HCT116 (cell line): Measurements from ENCODE around the gene SYTL4.

Source experiments
- JUND ChIP-seq: IDR thresholded peaks from 2 replicates; pipeline ENCODE4 v1.6.1; 2012
- POLR2AphosphoS5 ChIP-seq: IDR thresholded peaks from 2 replicates; pipeline ENCODE4 v1.6.1; 2011; ENCODE audit warnings: mild to moderate bottlenecking, low read depth, low read length, moderate library complexity
- YY1 ChIP-seq: IDR thresholded peaks from 2 replicates; pipeline ENCODE4 v1.6.1; 2011; ENCODE audit warnings: low read length, low read depth, moderate library complexity, mild to moderate bottlenecking; ENCODE audit not compliant: insufficient replicate concordance; ENCODE audit errors: extremely low read depth
- TF ChIP-seq, protein P1 (sequence below), 3 experiments: fragments of 200-600 bp in 1 of 3; sonication (generic) in 1 of 3; IDR thresholded peaks in 2 of 3; conservative IDR thresholded peaks in 1 of 3; 2 replicates each; pipeline ENCODE4 v1.5.1; 2012 to 2017; ENCODE audit warnings: low read depth in 2 of 3, low read length in 2 of 3, antibody characterized with exemption in 1 of 3, borderline replicate concordance in 1 of 3, control low read depth in 1 of 3, mild to moderate bottlenecking in 1 of 3, mixed read lengths in 1 of 3, mixed run types in 1 of 3, moderate library complexity in 1 of 3; ENCODE audit not compliant: insufficient read depth in 1 of 3
- TF ChIP-seq, protein P2 (sequence below): IDR thresholded peaks from 2 replicates; pipeline ENCODE4 v1.6.1; 2012; ENCODE audit warnings: low read depth

DNA sequence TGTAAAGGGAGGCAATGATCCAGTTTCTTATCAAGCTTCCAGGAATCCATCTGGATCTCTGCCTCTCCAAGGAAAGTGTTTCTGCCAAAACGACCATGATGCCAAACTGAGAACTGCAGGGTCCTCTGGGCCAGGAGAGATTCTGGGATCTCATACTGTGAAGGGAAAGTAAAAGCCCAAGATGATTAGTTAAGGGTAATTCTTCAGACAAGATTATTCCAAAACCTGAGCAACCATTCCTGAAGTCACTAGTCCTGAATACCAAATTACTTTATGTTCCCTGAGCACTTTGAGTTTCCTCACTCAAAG lies 46.0 kb downstream of the SYTL4 start:
- TF ChIP-seq, protein P1, sequence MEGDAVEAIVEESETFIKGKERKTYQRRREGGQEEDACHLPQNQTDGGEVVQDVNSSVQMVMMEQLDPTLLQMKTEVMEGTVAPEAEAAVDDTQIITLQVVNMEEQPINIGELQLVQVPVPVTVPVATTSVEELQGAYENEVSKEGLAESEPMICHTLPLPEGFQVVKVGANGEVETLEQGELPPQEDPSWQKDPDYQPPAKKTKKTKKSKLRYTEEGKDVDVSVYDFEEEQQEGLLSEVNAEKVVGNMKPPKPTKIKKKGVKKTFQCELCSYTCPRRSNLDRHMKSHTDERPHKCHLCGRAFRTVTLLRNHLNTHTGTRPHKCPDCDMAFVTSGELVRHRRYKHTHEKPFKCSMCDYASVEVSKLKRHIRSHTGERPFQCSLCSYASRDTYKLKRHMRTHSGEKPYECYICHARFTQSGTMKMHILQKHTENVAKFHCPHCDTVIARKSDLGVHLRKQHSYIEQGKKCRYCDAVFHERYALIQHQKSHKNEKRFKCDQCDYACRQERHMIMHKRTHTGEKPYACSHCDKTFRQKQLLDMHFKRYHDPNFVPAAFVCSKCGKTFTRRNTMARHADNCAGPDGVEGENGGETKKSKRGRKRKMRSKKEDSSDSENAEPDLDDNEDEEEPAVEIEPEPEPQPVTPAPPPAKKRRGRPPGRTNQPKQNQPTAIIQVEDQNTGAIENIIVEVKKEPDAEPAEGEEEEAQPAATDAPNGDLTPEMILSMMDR (IDR thresholded peaks at IDR 0.05 in 2 of 3, conservative IDR thresholded peaks at IDR 0.05 in 1 of 3; ENCODE audit: borderline replicate concordance in 1 of 3, insufficient read depth in 1 of 3, low read depth in 2 of 3, low read length in 2 of 3), result no peak
- TF ChIP-seq YY1 (no peak), POLR2AphosphoS5 (no peak), JUND (no peak)
- TF ChIP-seq, protein P2, sequence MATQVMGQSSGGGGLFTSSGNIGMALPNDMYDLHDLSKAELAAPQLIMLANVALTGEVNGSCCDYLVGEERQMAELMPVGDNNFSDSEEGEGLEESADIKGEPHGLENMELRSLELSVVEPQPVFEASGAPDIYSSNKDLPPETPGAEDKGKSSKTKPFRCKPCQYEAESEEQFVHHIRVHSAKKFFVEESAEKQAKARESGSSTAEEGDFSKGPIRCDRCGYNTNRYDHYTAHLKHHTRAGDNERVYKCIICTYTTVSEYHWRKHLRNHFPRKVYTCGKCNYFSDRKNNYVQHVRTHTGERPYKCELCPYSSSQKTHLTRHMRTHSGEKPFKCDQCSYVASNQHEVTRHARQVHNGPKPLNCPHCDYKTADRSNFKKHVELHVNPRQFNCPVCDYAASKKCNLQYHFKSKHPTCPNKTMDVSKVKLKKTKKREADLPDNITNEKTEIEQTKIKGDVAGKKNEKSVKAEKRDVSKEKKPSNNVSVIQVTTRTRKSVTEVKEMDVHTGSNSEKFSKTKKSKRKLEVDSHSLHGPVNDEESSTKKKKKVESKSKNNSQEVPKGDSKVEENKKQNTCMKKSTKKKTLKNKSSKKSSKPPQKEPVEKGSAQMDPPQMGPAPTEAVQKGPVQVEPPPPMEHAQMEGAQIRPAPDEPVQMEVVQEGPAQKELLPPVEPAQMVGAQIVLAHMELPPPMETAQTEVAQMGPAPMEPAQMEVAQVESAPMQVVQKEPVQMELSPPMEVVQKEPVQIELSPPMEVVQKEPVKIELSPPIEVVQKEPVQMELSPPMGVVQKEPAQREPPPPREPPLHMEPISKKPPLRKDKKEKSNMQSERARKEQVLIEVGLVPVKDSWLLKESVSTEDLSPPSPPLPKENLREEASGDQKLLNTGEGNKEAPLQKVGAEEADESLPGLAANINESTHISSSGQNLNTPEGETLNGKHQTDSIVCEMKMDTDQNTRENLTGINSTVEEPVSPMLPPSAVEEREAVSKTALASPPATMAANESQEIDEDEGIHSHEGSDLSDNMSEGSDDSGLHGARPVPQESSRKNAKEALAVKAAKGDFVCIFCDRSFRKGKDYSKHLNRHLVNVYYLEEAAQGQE, result no peak
